Nephron progenitor cell (in vitro differentiated cells): ENCODE measurements around the gene KCNT1.
"Not testable (repeated sequence)": the region's sequence is repeated elsewhere in the genome, so short reads cannot be mapped to it uniquely, and the experiment has no call there.

Experiments used
- DNase-seq: peaks from one replicate; pipeline ENCODE4 v3.0.0; 2021
- H3K27ac Mint-ChIP-seq: 2 replicates; pipeline ENCODE4 v1.8.0; 2021; ENCODE audit warnings: mild to moderate bottlenecking, moderate library complexity, mixed read lengths
- H3K27me3 Mint-ChIP-seq: 2 replicates; pipeline ENCODE4 v1.8.0; 2021; ENCODE audit warnings: mild to moderate bottlenecking, low read depth, mixed read lengths; ENCODE audit not compliant: poor library complexity
- H3K36me3 Mint-ChIP-seq: 2 replicates; pipeline ENCODE4 v1.8.0; 2021; ENCODE audit warnings: low read depth, mixed read lengths
- H3K4me1 Mint-ChIP-seq: 2 replicates; pipeline ENCODE4 v1.8.0; 2021; ENCODE audit warnings: mixed read lengths
- H3K4me3 Mint-ChIP-seq: 2 replicates; pipeline ENCODE4 v1.8.0; 2021; ENCODE audit warnings: mild to moderate bottlenecking, moderate library complexity, mixed read lengths
- H3K9me3 Mint-ChIP-seq: 2 replicates; pipeline ENCODE4 v1.8.0; 2021; ENCODE audit warnings: mild to moderate bottlenecking, moderate library complexity, mixed read lengths
- CTCF ChIP-seq: fragments of 200-600 bp; sonication (generic); IDR thresholded peaks from 2 replicates; pipeline ENCODE4 v1.5.0; 2021; ENCODE audit warnings: antibody characterized with exemption

Gene KCNT1

DNA sequence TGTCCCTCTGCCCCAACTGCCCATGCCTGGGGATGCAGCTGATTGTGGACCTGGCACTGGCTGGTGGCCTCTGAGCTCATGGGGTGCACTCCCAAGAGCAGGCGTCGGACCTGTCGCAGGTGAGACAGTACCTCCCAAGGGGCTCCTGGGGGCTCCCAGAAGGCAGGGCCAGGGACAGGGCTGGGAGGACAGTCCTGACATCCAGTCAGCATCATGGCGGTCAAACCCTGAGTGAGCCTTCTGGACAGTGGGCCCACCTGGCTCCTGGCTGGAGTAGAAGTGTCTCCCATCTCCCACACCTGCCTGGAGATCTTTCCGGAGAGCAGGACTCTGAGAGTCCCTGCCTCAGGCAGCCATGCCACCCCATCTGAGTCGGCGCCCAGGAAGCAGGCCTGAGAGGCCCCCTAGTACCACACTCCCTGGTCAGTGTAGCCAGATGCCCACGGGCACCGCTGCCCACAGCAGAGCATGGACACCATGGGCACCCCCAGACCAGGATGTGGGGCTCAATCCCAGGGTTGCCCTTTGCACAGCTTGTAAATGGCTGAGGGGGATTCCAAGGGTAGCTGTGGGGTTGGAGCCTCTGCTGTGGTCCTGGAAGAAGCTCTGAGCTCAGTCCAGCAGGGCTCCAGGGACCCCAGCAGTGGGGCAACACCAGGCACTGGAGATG lies 32.2 kb upstream of the KCNT1 start:
- Mint-ChIP-seq H3K27me3 (peaks cover 9% of the 10 kb centered on the region), H3K4me1 (peaks cover 17% of the 10 kb centered on the region), H3K9me3 (peaks cover 17% of the 10 kb centered on the region), H3K27ac (no peak overlapping the region), H3K36me3 (no peaks in the 10 kb centered on the region), H3K4me3 (no peak overlapping the region)
- TF ChIP-seq CTCF, result no peak
- no peak for DNase-seq

DNA sequence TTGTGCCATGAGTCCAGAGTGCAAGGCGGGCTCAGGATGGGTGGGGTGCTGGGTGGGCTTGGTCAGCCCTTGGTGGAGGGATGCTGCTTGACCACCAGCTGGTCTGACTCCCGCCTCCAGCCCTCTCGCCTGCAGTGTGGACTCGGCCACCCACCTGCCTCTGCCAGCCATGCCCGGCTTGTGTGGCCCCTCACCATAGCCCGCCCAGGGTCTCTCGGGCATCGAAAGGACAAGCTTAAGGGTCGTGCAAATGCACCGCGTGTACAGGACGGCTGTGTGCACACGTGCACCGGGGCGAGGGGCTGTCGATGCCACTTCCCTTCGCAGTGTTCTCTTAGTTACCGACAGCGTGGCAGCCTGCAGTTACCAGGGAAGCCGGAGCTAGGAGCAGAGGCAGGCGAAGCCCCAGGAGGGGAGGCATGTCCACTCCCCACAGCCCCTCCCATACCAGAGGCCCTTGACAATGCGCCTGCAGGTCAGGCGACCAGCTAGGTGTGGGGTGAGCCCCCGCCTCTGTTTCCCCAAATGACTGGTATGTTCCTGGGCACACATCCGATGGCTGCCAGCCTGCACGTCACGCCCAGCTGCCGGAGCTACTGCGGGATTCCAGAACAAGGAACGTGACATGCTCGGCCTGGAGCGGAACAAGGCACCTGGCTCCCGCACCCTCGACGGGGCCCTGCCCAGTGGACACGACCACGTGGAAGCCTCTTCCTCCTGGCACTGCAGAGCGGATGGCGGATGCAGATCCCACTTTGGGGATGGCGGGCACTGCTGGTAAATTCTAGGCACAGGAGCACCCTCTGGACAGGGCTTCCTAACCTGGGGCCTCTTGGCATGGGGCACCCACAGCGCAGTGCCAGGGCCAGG lies 31.0 kb upstream of the KCNT1 start:
- DNase-seq, result no peak
- H3K4me1 Mint-ChIP-seq, result peaks cover 13% of the 10 kb centered on the region
- no peak for TF ChIP-seq CTCF
- H3K27me3 Mint-ChIP-seq, result peaks cover 8% of the 10 kb centered on the region
- H3K36me3 Mint-ChIP-seq, result no peaks in the 10 kb centered on the region
- no peak overlapping the region for H3K4me3 Mint-ChIP-seq
- H3K27ac Mint-ChIP-seq, result no peak overlapping the region
- peaks cover 17% of the 10 kb centered on the region for H3K9me3 Mint-ChIP-seq

DNA sequence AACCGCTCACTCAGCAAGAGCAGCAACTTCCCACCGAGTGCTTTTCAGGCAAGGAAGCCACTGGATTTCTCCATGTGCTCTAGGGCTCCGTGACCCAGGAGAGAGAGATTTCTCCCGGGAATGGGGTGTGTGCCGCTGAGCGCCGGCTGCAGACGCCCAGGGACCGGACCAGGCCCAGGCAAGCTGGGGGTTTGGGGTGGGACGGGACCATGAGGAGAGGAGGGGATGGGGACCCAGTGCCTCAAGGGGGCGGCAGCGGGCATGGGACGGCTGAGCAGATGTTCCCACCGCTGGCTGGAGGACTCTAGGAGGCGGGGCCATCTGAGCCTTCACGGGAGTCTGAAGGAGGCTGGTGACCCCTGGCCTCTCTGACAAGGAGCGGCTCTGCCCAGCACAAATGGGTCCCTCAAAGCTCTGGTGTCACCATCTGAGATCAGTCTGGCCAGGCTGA lies 30.4 kb upstream of the KCNT1 start:
- peak; percentile 22 for TF ChIP-seq CTCF
- peaks cover 6% of the 10 kb centered on the region for H3K4me1 Mint-ChIP-seq
- no peak overlapping the region for H3K27ac Mint-ChIP-seq
- H3K9me3 Mint-ChIP-seq, result peaks cover 17% of the 10 kb centered on the region
- H3K36me3 Mint-ChIP-seq, result no peaks in the 10 kb centered on the region
- DNase-seq, result peak; percentile 55
- no peak overlapping the region for H3K4me3 Mint-ChIP-seq
- H3K27me3 Mint-ChIP-seq, result peaks cover 8% of the 10 kb centered on the region

GRCh38 chr9:135672786-135673185 lies 29.2 kb upstream of the KCNT1 start:
- not testable (repeated sequence) for H3K4me3 Mint-ChIP-seq, H3K27ac Mint-ChIP-seq, DNase-seq, H3K4me1 Mint-ChIP-seq, H3K36me3 Mint-ChIP-seq
- peaks cover 13% of the 10 kb centered on the region for H3K27me3 Mint-ChIP-seq
- peaks cover 17% of the 10 kb centered on the region for H3K9me3 Mint-ChIP-seq

- Mint-ChIP-seq H3K27ac (peak overlapping the region; percentile 51), H3K4me1 (peaks cover 5% of the 10 kb centered on the region)
- DNase-seq, result no peak
Measured at GRCh38 chr9:135673941-135674340, 28.0 kb upstream of the KCNT1 start.

More at GRCh38 chr9:135673941-135674340, 28.0 kb upstream of the KCNT1 start:
- Mint-ChIP-seq H3K36me3 (no peaks in the 10 kb centered on the region), H3K4me3 (no peak overlapping the region), H3K9me3 (peaks cover 9% of the 10 kb centered on the region), H3K27me3 (peaks cover 16% of the 10 kb centered on the region)
- no peak for TF ChIP-seq CTCF
